ENCODE results near the gene PPP2R5C. TPM values are rescaled to one million over a fixed set of nuclear protein-coding genes. Genes with fewer than 3 reads are reported as not detected.

Gene PPP2R5C
- total and polyA plus RNA-seq, 12 donors = 66.8 to 257 (median 222) TPM

- DNase-seq = no peak
- peak overlapping the region in 7 of 10 donors; percentile 2 to 69 (median 31) for H3K27ac ChIP-seq
- H3K27me3 ChIP-seq = no peaks in the 10 kb centered on the region
- ATAC-seq = no peak
- no peak for TF ChIP-seq CTCF (IDR thresholded peaks at IDR 0.05)
- peaks cover 0 to 7% (median 0%) of the 10 kb centered on the region in 9 donors for H3K36me3 ChIP-seq
- intact Hi-C loops (cut with DNase I) = loop anchor here in 1 of 10 donors (5.0 kb wide), 1 partner anchor 40 kb away; no protein-coding TSS in a partner anchor
- peaks cover 7 to 94% (median 68%) of the 10 kb centered on the region in 9 donors for H3K4me1 ChIP-seq
- no peak overlapping the region for H3K4me3 ChIP-seq
- no peaks in the 10 kb centered on the region for H3K9me3 ChIP-seq
- 57 to 58% methylated on average over 7 of the region's 7 CpGs for WGBS, 2 donors
These were observed 90.4 kb downstream of the PPP2R5C start for GRCh38 chr14:101851736-101852405.

- no peaks in the 10 kb centered on the region for H3K27me3 ChIP-seq
- H3K4me1 ChIP-seq = peaks cover 7 to 96% (median 75%) of the 10 kb centered on the region in 9 donors
- no peak overlapping the region for H3K4me3 ChIP-seq
- no peaks in the 10 kb centered on the region for H3K9me3 ChIP-seq
- no peak for ATAC-seq
- intact Hi-C loops (cut with DNase I) = loop anchor here in 1 of 10 donors (5.0 kb wide), 1 partner anchor 40 kb away; no protein-coding TSS in a partner anchor
- no peak for DNase-seq
- H3K36me3 ChIP-seq = peaks cover 0 to 17% (median 0%) of the 10 kb centered on the region in 9 donors
- no peak for TF ChIP-seq CTCF (IDR thresholded peaks at IDR 0.05)
- peak overlapping the region in 4 of 10 donors; percentile 60 to 75 (median 68) for H3K27ac ChIP-seq
- 92 to 96% methylated on average over 5 of the region's 5 CpGs for WGBS, 2 donors
These were observed 91.3 kb downstream of the PPP2R5C start for GRCh38 chr14:101852785-101853184.

- peak overlapping the region in 9 of 10 donors; percentile 26 to 87 (median 67) for H3K27ac ChIP-seq
- no peak for DNase-seq
These were observed 92.0 kb downstream of the PPP2R5C start for GRCh38 chr14:101853455-101854018.

More at GRCh38 chr14:101853455-101854018, 92.0 kb downstream of the PPP2R5C start:
- Histone ChIP-seq H3K4me1 (peaks cover 7 to 99% (median 72%) of the 10 kb centered on the region in 9 donors), H3K9me3 (no peaks in the 10 kb centered on the region), H3K36me3 (peaks cover 0 to 23% (median 0%) of the 10 kb centered on the region in 9 donors), H3K4me3 (no peak overlapping the region), H3K27me3 (no peaks in the 10 kb centered on the region)
- ATAC-seq = peak in 6 of 8 donors; percentile 7 to 52 (median 22)
- no peak for TF ChIP-seq CTCF (IDR thresholded peaks at IDR 0.05)
- WGBS, 2 donors = 47 to 64% methylated on average over 15 of the region's 15 CpGs
- intact Hi-C loops (cut with DNase I) = loop anchor here in 1 of 10 donors (5.0 kb wide), 1 partner anchor 41 kb away; no protein-coding TSS in a partner anchor

All from heart right ventricle (tissue), 16 donors.